Erythroblast (primary cell): Measurements from ENCODE around the gene HEXB.

ENCODE experiments used
- GATA1 ChIP-seq: IDR thresholded peaks from 2 replicates; pipeline ENCODE4 v1.6.1; 2011; ENCODE audit warnings: low read depth, mild to moderate bottlenecking, control low read depth, low read length, moderate library complexity
- POLR2A ChIP-seq: IDR thresholded peaks from 2 replicates; pipeline ENCODE4 v1.6.1; 2011; ENCODE audit warnings: mild to moderate bottlenecking, low read length

DNA sequence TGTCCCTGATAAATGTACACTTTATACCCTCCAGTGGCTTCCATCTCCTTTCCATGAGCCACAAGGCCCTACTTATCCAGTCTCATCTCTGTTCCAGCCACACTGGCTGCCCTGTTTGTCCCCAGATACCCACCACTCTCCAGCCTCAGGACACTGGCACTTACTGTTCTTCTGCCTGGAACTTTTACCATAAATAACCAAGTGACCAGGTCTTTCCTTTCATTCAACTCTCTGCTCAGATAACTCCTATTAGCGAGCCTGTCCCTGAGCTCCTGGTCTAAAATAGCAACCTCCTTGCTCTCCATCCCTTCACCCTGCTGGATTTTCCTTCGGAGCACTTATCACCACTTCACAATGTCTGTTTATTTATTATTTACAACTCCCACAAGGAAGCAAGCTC, 27.9 kb upstream of the HEXB start:
- TF ChIP-seq POLR2A, result no peak
- TF ChIP-seq GATA1, result no peak
